ENCODE data around the gene CCDC102B.

The CCDC102B gene

DNA sequence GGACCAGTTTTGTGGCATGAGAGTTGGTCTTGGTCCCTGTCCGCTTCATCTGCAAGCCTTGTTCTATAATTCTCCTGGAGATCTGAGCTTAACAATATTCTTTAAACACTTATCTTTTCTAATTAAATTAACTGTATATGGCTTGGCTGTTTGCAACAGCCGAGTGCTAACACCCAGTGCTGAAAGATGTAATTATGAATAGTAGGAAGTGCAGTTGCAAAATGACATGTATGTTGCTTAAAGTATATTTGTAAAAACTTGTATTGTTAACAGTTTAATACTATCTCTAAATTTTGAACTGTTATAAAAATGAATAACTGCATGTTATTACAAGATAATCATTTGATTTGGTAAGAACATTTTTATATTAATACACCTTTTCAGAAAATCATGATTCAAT, 45.1 kb downstream of the CCDC102B start:
- no peak overlapping the region for H3K4me3 ChIP-seq (replicated peaks; ENCODE audit: insufficient read depth, low read length)
- DNase-seq (ENCODE audit: low read depth in 1 of 2, low spot score in 1 of 2), result no peak
- no peak for TF ChIP-seq SPI1 (IDR thresholded peaks at IDR 0.05; ENCODE audit: borderline replicate concordance, low read depth)
- no peak for TF ChIP-seq GABPA (IDR thresholded peaks at IDR 0.05; ENCODE audit: low read depth)
- TF ChIP-seq REST (IDR thresholded peaks at IDR 0.05; ENCODE audit: insufficient replicate concordance, low read depth), result no peak
- TF ChIP-seq, protein P1, sequence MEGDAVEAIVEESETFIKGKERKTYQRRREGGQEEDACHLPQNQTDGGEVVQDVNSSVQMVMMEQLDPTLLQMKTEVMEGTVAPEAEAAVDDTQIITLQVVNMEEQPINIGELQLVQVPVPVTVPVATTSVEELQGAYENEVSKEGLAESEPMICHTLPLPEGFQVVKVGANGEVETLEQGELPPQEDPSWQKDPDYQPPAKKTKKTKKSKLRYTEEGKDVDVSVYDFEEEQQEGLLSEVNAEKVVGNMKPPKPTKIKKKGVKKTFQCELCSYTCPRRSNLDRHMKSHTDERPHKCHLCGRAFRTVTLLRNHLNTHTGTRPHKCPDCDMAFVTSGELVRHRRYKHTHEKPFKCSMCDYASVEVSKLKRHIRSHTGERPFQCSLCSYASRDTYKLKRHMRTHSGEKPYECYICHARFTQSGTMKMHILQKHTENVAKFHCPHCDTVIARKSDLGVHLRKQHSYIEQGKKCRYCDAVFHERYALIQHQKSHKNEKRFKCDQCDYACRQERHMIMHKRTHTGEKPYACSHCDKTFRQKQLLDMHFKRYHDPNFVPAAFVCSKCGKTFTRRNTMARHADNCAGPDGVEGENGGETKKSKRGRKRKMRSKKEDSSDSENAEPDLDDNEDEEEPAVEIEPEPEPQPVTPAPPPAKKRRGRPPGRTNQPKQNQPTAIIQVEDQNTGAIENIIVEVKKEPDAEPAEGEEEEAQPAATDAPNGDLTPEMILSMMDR (IDR thresholded peaks at IDR 0.05; ENCODE audit: insufficient read depth, low read length), result no peak
- TF ChIP-seq POLR2AphosphoS5 (IDR thresholded peaks at IDR 0.05; ENCODE audit: low read depth), result no peak
- no peaks in the 10 kb centered on the region for H3K27me3 ChIP-seq (ENCODE audit: insufficient read depth, poor library complexity, severe bottlenecking)
- H3K27ac ChIP-seq (replicated peaks), result no peak overlapping the region

GRCh38 chr18:68843473-68844089, 45.7 kb downstream of the CCDC102B start:
- Histone ChIP-seq H3K27me3 (ENCODE audit: insufficient read depth, poor library complexity, severe bottlenecking) (no peaks in the 10 kb centered on the region), H3K27ac (replicated peaks) (no peak overlapping the region), H3K4me3 (replicated peaks; ENCODE audit: insufficient read depth, low read length) (no peak overlapping the region)
- DNase-seq (ENCODE audit: low read depth in 1 of 2, low spot score in 1 of 2), result no peak
- TF ChIP-seq REST (IDR thresholded peaks at IDR 0.05; ENCODE audit: insufficient replicate concordance, low read depth) (no peak), POLR2AphosphoS5 (IDR thresholded peaks at IDR 0.05; ENCODE audit: low read depth) (no peak), SPI1 (IDR thresholded peaks at IDR 0.05; ENCODE audit: borderline replicate concordance, low read depth) (no peak), GABPA (IDR thresholded peaks at IDR 0.05; ENCODE audit: low read depth) (no peak)
- TF ChIP-seq, protein P1 (IDR thresholded peaks at IDR 0.05; ENCODE audit: insufficient read depth, low read length), result no peak

- Histone ChIP-seq H3K4me3 (replicated peaks; ENCODE audit: insufficient read depth, low read length) (no peak overlapping the region), H3K27me3 (ENCODE audit: insufficient read depth, poor library complexity, severe bottlenecking) (no peaks in the 10 kb centered on the region), H3K27ac (replicated peaks) (no peak overlapping the region)
- TF ChIP-seq, protein P1 (IDR thresholded peaks at IDR 0.05; ENCODE audit: insufficient read depth, low read length), result peak; percentile 53
- no peak for TF ChIP-seq GABPA (IDR thresholded peaks at IDR 0.05; ENCODE audit: low read depth)
- no peak for DNase-seq (ENCODE audit: low read depth in 1 of 2, low spot score in 1 of 2)
Observed at GRCh38 chr18:68847219-68847837, 49.4 kb downstream of the CCDC102B start.
